ENCODE results near the gene ATP6V0E1.

DNA sequence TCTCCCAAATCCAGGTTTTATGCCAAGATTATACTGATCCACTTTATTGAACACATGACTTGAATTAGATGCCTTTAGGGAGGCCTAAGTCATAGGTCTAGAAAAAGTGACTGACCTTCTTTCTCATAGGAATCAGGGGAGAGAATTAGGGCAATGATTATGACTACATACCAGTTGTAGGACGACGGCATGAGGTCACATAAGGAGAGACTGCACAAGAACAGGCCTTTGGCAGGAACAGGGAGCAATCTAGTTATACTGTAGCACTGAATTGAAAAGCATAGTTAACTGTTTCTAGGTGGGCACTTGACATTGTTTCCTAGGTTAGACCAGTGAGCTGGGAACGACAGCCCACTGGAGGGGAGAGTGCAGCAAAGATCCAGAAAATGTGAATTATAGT, 95.3 kb downstream of the ATP6V0E1 start:
- TF ChIP-seq, protein P1, sequence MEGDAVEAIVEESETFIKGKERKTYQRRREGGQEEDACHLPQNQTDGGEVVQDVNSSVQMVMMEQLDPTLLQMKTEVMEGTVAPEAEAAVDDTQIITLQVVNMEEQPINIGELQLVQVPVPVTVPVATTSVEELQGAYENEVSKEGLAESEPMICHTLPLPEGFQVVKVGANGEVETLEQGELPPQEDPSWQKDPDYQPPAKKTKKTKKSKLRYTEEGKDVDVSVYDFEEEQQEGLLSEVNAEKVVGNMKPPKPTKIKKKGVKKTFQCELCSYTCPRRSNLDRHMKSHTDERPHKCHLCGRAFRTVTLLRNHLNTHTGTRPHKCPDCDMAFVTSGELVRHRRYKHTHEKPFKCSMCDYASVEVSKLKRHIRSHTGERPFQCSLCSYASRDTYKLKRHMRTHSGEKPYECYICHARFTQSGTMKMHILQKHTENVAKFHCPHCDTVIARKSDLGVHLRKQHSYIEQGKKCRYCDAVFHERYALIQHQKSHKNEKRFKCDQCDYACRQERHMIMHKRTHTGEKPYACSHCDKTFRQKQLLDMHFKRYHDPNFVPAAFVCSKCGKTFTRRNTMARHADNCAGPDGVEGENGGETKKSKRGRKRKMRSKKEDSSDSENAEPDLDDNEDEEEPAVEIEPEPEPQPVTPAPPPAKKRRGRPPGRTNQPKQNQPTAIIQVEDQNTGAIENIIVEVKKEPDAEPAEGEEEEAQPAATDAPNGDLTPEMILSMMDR (conservative IDR thresholded peaks at IDR 0.05; ENCODE audit: low read depth in 2 of 2): no peak
- TF ChIP-seq, protein P2, sequence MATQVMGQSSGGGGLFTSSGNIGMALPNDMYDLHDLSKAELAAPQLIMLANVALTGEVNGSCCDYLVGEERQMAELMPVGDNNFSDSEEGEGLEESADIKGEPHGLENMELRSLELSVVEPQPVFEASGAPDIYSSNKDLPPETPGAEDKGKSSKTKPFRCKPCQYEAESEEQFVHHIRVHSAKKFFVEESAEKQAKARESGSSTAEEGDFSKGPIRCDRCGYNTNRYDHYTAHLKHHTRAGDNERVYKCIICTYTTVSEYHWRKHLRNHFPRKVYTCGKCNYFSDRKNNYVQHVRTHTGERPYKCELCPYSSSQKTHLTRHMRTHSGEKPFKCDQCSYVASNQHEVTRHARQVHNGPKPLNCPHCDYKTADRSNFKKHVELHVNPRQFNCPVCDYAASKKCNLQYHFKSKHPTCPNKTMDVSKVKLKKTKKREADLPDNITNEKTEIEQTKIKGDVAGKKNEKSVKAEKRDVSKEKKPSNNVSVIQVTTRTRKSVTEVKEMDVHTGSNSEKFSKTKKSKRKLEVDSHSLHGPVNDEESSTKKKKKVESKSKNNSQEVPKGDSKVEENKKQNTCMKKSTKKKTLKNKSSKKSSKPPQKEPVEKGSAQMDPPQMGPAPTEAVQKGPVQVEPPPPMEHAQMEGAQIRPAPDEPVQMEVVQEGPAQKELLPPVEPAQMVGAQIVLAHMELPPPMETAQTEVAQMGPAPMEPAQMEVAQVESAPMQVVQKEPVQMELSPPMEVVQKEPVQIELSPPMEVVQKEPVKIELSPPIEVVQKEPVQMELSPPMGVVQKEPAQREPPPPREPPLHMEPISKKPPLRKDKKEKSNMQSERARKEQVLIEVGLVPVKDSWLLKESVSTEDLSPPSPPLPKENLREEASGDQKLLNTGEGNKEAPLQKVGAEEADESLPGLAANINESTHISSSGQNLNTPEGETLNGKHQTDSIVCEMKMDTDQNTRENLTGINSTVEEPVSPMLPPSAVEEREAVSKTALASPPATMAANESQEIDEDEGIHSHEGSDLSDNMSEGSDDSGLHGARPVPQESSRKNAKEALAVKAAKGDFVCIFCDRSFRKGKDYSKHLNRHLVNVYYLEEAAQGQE (IDR thresholded peaks at IDR 0.05; ENCODE audit: unreplicated experiment): no peak
- no peak for TF ChIP-seq POLR2AphosphoS5 (IDR thresholded peaks at IDR 0.05; ENCODE audit: low read depth)
- TF ChIP-seq NANOG (IDR thresholded peaks at IDR 0.05; ENCODE audit: borderline replicate concordance): no peak
- TF ChIP-seq EZH2 (IDR thresholded peaks at IDR 0.05; ENCODE audit: low read depth, unreplicated experiment): no peak
- no peak for TF ChIP-seq EZH2phosphoT487 (IDR thresholded peaks at IDR 0.05; ENCODE audit: unreplicated experiment)
- TF ChIP-seq ZNF114 (CRISPR knock-in tag; IDR thresholded peaks at IDR 0.05): no peak

All from GM23338 (cell line).